ENCODE results near the gene SLC34A2.

The SLC34A2 gene

GRCh38 chr4:25628451-25628850, 27.2 kb upstream of the SLC34A2 start:
- H3K4me2 ChIP-seq (ENCODE audit: low read length), result no peak overlapping the region
- TF ChIP-seq EZH2 (IDR thresholded peaks at IDR 0.05; ENCODE audit: borderline replicate concordance, low read length) (no peak), CTCF (IDR thresholded peaks at IDR 0.05; ENCODE audit: low read length) (no peak)
- H3K9me2 ChIP-seq (ENCODE audit: low read depth, low read length), result no peaks in the 10 kb centered on the region
- H3K9ac ChIP-seq (ENCODE audit: low read length), result no peak overlapping the region
- no peaks in the 10 kb centered on the region for H3K36me3 ChIP-seq (ENCODE audit: insufficient read depth, low read length)
- H3K27me3 ChIP-seq (ENCODE audit: insufficient read depth, low read length), result no peaks in the 10 kb centered on the region
- no peaks in the 10 kb centered on the region for H3K4me1 ChIP-seq (ENCODE audit: insufficient read depth, low read length, severe bottlenecking)
- no peaks in the 10 kb centered on the region for H3F3A ChIP-seq (ENCODE audit: insufficient read depth, low read length)
- H3K9me3 ChIP-seq (ENCODE audit: low read length), result no peaks in the 10 kb centered on the region
- H3K27ac ChIP-seq (ENCODE audit: low read depth, low read length, poor library complexity, severe bottlenecking), result no peak overlapping the region
- H4K20me1 ChIP-seq (ENCODE audit: insufficient read depth, low read length), result no peaks in the 10 kb centered on the region
- no peak overlapping the region for H3K4me3 ChIP-seq (ENCODE audit: low read depth, low read length, poor library complexity, severe bottlenecking)
- H3K79me2 ChIP-seq (ENCODE audit: insufficient read depth, low read length), result no peaks in the 10 kb centered on the region
- no peak overlapping the region for H2AFZ ChIP-seq (ENCODE audit: low read length)

- Histone ChIP-seq H3K27me3 (ENCODE audit: insufficient read depth, low read length) (no peaks in the 10 kb centered on the region), H3K9ac (ENCODE audit: low read length) (no peak overlapping the region), H3K4me2 (ENCODE audit: low read length) (no peak overlapping the region), H3K27ac (ENCODE audit: low read depth, low read length, poor library complexity, severe bottlenecking) (no peak overlapping the region), H3K79me2 (ENCODE audit: insufficient read depth, low read length) (no peaks in the 10 kb centered on the region), H3K4me1 (ENCODE audit: insufficient read depth, low read length, severe bottlenecking) (no peaks in the 10 kb centered on the region), H3F3A (ENCODE audit: insufficient read depth, low read length) (no peaks in the 10 kb centered on the region), H4K20me1 (ENCODE audit: insufficient read depth, low read length) (no peaks in the 10 kb centered on the region), H2AFZ (ENCODE audit: low read length) (no peak overlapping the region), H3K36me3 (ENCODE audit: insufficient read depth, low read length) (no peaks in the 10 kb centered on the region), H3K4me3 (ENCODE audit: low read depth, low read length, poor library complexity, severe bottlenecking) (no peak overlapping the region), H3K9me3 (ENCODE audit: low read length) (no peaks in the 10 kb centered on the region), H3K9me2 (ENCODE audit: low read depth, low read length) (no peaks in the 10 kb centered on the region)
- TF ChIP-seq CTCF (IDR thresholded peaks at IDR 0.05; ENCODE audit: low read length), result no peak
- no peak for TF ChIP-seq EZH2 (IDR thresholded peaks at IDR 0.05; ENCODE audit: borderline replicate concordance, low read length)
Measured at GRCh38 chr4:25632135-25632534, 23.5 kb upstream of the SLC34A2 start.

GRCh38 chr4:25633541-25633940, 22.1 kb upstream of the SLC34A2 start:
- no peak overlapping the region for H2AFZ ChIP-seq (ENCODE audit: low read length)
- H4K20me1 ChIP-seq (ENCODE audit: insufficient read depth, low read length), result no peaks in the 10 kb centered on the region
- no peaks in the 10 kb centered on the region for H3K27me3 ChIP-seq (ENCODE audit: insufficient read depth, low read length)
- no peak overlapping the region for H3K27ac ChIP-seq (ENCODE audit: low read depth, low read length, poor library complexity, severe bottlenecking)
- no peaks in the 10 kb centered on the region for H3K79me2 ChIP-seq (ENCODE audit: insufficient read depth, low read length)
- H3K9me3 ChIP-seq (ENCODE audit: low read length), result no peaks in the 10 kb centered on the region
- no peak overlapping the region for H3K4me3 ChIP-seq (ENCODE audit: low read depth, low read length, poor library complexity, severe bottlenecking)
- no peak overlapping the region for H3K4me2 ChIP-seq (ENCODE audit: low read length)
- H3F3A ChIP-seq (ENCODE audit: insufficient read depth, low read length), result no peaks in the 10 kb centered on the region
- H3K4me1 ChIP-seq (ENCODE audit: insufficient read depth, low read length, severe bottlenecking), result no peaks in the 10 kb centered on the region
- TF ChIP-seq EZH2 (IDR thresholded peaks at IDR 0.05; ENCODE audit: borderline replicate concordance, low read length) (no peak), CTCF (IDR thresholded peaks at IDR 0.05; ENCODE audit: low read length) (no peak)
- H3K36me3 ChIP-seq (ENCODE audit: insufficient read depth, low read length), result no peaks in the 10 kb centered on the region
- no peak overlapping the region for H3K9ac ChIP-seq (ENCODE audit: low read length)
- no peaks in the 10 kb centered on the region for H3K9me2 ChIP-seq (ENCODE audit: low read depth, low read length)

All from OCI-LY1 (cell line).